Activated CD4-positive, alpha-beta T cell treated with anti-CD3 and anti-CD28 coated beads for 24 hours (primary cell): Measurements from ENCODE around the gene NOG.

ENCODE experiments used
- DNase-seq, 2 donors: peaks; one replicate each; pipeline ENCODE4 v3.0.0-alpha.2; 2020; ENCODE audit warnings: low read depth in 2 of 2

NOG gene

DNA sequence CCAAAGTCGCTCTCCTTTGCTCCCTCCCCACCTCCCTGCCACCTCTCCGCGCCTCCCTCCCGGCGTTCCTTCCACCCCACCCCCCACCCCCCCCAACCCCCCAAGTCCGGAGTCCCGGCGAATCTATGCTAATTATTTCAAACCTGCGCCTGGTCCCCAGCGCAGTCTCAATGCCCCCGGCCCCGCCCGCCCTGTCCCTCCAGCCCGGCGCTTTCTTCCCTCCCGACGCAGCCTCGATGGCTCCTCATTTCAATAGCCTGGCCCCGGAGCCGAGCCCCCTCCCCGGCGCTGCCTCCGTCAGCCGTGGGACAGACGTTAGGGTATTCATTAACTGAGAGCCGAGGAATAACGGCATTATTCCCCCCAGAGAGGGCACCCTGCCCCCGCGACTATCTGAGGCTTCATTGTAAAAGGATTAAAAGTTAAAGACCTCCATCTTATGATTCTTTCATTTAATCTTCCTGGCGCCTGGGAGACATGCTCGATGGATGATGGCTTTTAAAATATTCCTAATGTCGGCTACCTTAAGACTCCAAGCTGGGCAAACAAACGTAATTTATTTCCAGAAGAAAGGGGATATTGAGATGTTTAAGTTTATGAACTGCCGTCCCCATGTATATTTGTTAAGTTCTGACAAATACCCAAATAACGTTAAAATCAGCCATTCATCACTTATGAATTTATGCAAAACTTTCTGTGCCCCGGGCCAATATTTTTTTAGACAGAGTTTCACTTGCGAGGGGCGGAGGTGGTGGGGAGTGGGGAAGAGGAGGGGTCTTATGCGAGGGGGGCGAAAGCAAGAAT lies 3.4 kb downstream of the NOG start:
- peak in 1 of 2 donors; percentile 12 for DNase-seq

DNA sequence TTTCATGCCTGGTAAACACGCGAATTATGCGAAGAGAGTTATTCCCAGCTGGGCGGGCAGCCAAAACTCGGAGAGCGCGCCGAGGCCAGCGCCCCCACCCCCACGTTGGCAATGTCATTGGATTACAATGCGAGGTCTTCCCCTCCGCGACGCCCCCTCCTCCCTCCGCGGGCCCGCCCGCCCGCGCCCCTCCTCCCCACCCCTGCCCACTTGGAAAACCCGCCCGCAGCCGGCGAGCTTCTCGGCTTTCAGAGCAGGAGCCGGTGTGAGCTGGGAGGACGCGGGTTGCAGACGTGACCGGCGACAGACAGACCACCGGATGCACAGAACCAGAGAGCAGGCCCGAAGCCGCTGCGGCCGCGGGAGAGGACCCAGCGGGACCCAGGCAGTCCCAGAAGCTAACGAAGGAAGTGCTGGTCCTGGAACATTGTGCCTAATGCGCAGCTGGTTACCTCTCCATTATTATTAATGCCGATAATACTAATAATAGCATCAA lies 4.0 kb downstream of the NOG start:
- peak in 1 of 2 donors; percentile 18 for DNase-seq

DNA sequence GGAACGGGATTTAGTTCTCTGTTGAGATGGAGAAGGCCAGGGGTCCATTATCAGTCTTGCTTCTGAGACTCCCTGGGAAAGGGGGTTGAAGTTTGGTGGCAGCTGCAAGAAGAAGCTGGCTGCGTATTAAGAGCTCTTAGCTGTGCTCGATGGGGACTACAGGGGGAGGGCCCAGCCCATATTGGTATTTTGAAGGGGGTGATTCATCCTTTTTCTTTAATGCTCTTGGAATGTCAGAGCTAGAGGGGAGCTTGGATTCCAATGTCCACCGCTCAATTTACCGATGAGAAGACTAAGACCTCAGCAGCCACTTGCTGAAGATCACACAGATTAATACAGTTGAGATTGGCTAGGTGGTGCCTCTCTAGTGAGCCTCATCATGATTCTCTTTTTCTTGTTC lies 5.0 kb downstream of the NOG start:
- no peak for DNase-seq

DNA sequence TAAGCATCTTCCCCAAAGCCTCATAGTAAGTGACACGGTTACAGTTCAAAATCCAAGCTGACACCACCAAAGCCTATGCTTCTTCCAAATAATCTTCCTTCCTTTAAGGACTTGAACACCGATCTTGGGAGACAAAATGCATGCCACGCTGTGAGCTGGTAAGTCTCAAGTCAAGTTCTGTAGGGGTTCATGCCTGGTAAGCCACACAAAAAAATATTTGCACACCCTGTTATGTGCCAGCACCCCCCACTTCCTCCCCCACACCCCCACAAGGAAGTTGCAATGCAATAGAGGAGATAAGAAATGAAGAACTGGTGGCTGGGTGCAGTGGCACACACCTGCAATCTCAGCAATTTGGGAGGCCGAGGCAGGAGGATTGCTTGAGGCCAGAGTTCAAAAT lies 5.6 kb downstream of the NOG start:
- no peak for DNase-seq

DNA sequence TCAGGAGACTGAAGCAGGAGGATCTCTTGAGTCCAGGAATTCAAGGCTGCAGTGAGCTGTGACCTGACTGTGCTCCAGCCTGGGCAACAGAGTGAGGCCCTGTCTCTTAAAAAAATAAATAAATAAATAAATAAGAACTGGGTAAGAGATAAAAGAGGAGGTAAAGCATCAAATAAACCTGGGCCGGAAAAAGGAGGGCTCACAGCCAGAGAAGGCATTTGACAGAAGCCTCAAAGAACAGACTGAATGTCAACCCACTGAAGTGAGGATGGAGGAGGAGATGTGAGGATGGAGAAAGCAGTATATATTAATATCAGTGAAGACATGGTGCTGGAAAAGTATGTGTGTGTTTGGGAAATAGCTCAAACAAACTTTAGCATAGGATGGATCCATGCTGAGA lies 6.1 kb downstream of the NOG start:
- DNase-seq: no peak

DNA sequence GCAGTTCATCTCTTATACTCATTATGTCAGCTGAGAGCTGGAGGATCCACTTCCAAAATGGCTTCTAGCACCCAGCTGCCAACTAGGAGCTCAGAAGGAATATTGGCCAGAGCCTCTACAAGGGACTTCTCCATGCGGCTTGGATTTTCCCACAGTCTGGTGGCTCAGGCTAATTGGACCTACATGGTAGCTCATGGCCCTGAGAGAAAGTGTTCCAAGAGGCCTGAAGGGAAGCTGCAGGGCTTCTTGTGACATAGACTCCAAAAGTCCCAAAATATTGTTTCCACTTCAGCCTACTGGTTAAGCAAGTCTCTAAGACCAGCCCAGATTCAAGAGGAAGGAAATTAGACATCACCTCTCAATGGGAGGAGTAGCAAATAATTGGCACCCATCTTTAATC lies 6.8 kb downstream of the NOG start:
- no peak for DNase-seq

DNA sequence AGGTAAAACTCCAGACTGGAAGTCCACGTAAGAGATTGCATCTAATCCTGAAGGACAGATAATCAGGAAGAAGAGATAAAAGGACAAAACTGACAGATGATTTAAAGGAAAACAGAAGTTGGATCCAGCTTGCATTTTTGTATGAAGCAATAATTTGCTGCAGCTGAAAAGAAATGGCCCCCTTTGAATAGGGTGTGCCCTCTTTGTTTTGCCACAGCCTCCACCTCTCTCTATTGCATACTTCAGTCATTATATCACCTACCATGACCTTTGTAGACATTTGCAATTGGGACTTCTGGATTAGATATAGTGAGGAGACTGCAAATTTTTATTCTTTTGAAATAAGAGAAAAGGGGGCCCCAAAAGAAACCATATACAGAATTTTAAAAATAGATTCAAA lies 8.1 kb downstream of the NOG start:
- no peak for DNase-seq

DNA sequence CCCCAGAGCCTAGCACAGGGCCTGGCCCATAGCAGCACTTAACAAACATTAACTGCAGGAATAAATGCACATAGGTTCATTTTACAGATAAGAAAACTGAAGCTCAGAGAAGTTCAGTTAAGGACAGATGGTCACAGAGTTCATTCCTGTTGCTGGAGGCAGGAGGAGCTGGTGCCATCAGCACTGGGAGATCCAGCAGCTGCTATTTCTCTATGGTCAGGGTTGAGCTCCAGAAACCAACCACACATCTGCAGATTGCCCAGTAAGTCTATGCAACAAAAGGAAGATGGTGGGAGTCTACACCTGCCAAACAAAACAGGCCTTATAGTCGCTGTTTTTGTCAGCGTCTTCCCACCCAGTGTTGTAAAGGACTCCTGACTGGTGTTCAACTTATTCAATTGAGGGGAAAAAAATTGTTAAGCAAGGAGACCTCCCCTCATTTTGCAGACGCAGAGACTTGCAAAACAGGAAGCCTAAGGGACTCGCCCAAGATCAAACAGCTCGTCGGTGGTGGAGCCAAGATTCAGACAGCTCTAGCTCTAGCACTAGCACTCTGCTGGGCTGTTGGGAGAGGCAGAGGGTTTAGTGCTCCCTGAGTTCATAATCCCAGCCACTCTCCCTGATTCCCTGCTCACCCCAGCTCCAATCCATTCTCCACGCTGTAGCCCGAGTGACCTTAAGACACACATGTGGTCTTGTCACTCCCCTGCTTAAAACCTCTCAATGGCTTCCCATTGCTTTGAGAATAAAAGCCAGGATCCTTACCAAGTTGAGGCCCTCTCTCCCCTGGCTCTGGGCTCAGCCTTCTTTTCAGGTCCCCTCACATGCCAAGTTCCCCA lies 9.0 kb downstream of the NOG start:
- DNase-seq: no peak

DNA sequence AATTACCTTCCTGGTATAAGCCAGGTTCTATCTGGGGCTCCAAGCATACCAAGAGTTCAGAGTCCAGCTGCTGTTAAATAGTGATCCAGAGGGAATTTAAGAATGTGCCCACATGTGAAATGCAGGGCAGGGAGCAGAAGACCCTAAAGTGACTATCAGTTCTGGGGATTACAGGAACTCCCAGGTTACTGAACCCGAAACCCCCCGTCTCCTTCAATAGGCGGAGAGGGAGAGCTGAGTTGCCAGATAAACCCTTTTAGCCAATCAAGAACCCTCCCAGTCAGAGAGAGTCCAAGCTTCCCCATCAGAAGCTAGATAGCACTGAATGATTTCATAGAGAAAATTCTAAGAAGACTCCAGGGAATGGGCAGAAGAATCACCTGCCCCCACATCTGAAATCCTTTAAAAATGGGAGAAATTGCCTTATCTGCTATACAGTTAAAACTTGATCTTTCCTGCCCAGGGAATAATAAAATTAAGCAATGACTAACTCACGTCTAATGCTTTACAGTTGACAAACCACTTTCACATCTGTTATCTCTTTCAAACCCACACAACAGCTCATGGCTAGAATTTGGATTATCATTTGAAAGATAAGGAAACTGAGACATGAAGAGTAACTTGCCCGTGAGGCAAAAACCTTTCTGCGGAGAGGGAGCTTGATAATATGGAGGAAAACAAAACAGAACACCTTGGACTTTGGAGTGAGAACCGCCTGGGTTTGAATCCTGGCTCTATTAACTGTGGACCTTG lies 10.2 kb downstream of the NOG start:
- no peak for DNase-seq

DNA sequence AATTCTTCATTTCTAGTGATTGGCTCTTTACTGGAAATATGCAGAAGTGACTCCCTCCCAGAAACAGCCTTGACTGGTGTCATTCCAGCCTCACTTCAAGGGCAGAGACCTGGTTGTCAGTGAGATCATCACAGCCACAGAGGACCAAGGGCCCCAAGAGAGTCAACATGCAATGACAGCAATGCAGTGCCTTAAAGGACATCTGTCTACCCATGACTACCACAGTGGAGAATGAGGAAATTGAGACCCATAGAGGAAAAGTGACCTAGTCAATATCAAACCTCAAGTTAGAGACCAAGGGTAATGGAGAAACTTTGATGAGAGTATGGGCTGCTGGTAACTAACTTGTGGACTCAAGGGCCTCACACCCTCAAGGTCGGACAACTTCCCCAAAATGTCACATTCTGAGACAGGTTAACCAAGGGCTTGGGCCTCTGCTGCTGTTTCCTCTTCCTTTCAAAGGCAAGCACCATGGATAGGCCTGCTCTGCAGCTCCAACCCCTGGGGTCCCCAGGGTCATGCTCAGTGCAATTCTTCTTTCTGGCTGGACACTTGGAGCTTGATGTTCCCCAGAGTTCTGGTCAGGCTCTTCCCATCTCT lies 11.3 kb downstream of the NOG start:
- no peak for DNase-seq

DNA sequence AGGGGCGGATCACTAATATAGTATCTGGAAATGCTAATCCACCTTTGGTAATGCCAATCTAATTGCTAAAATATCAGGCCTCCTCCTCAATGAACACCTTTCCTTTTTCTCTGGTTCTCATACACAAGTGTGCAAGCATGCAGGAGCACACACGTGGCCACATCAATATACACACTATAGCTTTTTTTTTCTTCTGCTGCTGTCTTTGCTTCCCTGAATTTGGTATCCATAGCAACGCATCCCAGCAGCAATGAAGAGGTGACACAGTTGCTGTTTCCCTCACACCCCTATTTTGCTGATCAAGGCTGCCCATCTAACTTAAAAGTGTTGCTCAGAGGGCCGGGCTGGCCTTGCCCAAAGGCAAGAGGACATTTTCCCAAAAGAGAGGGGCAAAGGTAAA lies 15.4 kb downstream of the NOG start:
- no peak for DNase-seq

DNA sequence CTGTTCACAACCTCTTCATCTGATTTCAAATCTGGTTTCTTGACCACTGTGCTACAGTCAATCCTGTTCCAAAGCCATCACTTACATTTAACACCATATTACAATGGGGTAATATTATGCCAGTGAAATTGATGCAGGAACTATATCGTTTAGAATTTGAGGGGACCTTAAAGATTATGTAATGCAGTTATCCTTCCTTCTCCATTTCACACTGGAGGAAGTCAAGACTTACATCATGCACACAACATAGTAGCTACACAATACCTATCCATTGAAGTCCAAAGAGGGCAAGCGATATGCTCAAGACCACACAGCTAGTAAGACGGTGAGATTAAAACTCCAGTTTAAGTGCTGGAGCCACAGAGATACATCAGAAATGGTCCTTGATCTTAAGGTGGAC lies 16.8 kb downstream of the NOG start:
- DNase-seq: no peak

DNA sequence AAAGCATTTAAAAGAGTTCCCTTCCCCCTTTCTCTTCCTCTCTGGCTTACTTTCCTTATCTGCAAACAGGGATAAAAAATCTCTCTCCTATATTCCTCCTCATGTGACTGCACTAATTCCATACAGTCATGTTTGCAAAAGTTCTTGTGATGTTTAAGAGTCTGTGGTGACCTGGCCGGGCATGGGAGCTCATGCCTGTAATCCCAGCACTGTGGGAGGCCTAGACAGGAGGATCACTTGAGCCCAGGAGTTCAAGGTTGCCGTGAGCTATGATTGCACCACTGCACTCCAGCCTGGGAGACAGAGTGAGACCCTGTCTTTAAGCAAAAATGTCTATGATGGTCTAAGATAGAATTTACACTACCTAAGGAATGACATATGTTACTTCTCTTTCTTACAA lies 19.6 kb downstream of the NOG start:
- no peak for DNase-seq

DNA sequence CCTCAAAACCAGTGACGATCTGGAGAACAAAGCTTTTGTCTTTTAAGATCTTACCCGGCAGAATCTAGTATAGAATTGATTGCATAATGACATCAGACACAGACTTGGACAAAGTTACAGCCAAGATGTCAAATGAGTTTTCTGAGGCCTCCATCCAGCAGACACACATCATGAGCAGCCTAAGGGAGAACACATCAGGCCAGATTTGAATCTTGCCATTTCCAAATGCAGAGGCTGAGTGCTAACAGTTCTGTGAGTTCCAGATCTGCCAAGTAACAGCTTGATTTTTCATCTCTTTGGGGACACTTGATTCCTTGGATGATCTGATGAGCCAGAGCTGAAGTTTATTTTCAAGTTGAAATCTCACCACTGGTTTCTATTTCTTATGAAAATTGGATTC lies 21.0 kb downstream of the NOG start:
- no peak for DNase-seq

DNA sequence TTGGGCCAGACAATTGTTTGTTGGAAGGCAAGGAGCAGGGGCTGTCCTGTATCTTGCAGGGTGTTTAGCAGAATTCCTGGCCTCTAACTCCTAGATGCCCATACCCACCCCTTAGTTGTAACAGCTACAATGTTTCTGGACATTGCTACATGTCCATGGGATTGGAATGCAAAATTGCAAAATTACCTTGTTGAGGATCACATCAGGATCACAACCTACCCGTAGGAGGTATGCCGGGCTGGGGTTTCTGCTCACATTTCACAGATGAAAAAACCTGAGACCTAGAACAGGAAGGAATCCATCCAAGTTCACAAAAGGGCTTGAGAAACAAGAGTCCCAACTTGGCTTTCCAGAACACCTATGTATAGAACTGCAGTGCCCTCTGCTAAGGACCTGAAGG lies 22.7 kb downstream of the NOG start:
- no peak for DNase-seq

DNA sequence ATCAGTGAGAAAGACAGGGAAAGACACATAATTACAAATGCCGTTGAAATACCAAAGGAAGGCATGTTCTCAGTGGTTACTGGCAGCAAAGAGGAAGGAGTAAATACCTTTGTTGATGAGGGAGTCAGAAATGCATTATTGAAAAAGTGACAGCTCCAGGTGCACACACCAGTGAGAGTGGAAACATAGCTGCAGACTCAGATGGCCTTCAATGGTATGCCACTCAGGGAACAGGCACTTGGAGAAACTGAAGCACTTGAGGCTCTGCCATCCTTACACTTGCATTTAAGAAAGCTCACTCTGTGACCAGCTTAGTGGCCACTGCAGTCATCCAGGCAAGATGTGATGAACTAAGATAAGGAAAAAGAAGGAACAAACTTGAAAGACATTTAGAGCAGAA lies 29.9 kb downstream of the NOG start:
- DNase-seq: no peak

DNA sequence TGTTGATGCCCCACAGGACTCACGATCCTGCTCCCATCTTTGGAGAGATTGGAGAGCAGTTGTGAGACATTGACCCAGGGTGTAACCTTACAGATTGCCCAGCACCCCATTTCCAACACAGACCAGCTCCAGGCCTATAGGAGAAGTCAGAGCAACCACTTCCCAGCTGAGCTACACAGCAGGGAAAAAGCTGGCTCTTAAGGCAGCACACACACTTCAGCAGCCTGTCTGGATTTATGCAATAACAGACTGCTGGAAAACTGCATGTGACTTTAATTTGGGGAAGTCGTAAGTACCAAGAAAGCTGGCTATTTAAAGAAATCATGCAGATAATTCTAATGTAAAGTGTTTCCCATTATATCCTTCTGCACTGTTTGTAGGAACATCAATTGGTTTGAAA lies 30.8 kb downstream of the NOG start:
- no peak for DNase-seq

DNA sequence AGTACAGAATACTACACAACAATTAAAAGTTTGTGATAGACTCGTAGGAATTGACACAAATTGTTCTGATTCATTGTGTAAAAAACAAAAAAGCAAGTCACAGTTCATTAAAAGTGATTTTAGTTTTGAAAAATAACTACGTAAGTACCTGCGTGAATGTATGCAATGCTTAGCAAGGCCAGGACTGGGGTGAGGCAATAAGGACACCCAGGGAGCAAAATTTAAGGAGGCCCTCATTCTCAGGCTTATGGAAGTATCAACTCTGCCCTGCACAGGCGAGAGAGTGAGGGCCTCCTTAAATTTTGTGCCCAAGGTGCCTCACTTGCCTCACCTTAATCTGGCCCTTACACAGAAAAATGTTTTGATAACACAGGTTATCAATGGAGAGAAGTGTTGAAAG lies 31.4 kb downstream of the NOG start:
- DNase-seq: no peak

DNA sequence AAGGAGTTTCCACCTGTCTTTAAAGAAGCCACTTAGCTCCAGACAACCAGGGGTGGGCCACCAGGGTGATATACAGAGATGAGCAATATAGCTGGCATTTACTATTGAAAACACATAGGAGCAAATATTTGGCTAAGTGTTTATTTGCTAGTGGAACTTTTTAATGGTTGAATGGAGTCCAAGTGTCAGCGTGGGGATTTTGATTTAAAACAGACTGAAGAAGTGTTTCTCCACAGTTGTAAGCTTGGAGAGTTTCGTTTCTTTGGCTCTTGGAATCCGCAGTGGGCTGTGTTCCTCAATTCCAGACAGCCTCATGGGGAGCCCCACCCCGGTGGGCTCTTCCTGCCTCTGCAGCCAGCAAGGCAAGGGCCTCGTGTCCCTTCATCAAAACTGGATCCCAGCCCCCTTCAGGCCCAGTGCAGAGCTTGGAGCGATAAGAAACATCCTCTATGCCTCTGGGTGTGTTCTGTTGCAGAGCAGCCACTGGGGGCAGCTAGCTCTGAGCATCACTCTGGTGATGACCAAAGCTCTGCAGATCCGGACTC lies 36.1 kb downstream of the NOG start:
- DNase-seq: no peak

DNA sequence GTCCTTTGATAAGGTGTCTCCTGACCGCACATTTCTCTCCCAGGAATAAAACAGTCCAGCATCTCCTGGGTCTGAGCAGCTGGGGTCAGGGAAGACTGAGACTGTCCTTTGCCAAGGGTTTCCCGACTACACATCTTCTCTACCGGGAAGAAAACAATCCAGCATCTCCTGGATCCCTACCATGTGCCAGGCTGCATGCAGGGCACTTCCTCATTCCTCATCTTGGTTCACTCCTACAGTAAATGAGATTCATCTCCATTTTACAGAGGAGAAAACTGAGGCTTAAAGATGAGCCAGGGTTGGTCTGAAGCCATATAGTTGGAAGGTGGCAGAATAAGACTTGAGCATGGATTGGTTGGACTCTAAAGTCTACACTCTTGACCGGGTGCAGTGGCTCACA lies 36.7 kb downstream of the NOG start:
- DNase-seq: no peak

DNA sequence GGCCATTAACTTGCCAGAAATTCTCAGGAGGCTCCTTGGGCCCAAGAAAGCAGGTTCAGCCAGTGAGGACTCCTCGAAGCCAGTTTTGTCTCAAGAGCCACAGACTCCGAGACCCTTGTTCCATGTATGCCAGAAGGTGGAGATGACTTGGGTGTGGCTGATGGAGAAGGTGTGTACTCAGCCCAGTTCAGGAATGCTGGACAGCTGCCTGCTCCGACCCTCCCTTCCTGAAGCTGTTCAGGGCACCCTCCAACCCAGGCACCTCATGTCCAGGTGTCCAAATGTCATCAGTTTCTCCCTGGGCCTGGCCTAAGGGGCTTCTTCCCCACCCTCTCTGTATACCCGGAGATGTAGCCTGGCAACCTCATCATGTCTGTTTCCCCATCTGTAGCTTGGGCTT lies 40.2 kb downstream of the NOG start:
- DNase-seq: no peak

DNA sequence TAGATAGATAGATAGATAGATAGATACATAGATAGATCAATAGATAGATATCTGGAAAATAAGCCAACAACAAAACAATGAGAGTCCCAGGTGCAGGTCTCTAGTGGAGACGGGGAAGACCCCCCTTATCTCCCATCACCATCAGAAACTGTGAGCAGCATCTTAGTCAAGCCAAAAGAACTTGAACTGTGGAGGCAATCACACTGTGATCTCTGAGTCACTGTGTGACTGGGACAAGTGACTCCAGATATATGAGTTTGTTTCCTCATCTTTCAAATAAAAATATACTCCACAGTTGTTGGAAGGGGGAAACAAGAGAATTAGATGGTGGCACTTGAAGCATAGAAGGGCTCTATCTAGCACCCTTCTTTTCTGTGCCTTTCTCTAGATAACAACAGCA lies 42.1 kb downstream of the NOG start:
- DNase-seq: no peak
